NCI-H2196 (cell line): ENCODE results near the gene MAGEB3.
A peak's percentile ranks its signal among the peaks of the same experiment; 100 is the strongest.

ENCODE experiments used
- DNase-seq: peaks from one replicate; lab custom pipeline; 2025; ENCODE audit not compliant: unreplicated experiment; lab: John Stamatoyannopoulos, UW

Gene MAGEB3

GRCh38 chrX:30278365-30278764 lies 47.9 kb downstream of the MAGEB3 start:
- DNase-seq: no peak

DNA sequence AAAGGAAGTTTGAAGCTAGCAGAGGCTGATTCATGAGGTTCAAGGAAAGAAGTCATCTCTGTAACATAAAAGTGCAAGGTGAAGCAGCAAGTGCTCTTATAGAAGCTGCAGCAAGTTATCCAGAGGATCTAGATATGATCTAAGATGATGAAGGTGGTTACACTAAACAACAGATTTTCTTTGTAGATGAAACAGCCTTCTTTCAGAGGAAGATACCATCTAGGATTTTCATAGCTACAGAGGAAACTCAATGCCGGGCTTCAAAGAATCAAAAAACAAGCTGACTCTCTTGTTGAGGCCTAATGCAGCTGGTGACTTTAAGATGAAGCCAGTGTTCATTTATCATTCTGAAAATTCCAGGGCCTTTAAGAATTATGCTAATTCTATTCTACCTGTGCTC lies 50.0 kb downstream of the MAGEB3 start:
- no peak for DNase-seq

DNA sequence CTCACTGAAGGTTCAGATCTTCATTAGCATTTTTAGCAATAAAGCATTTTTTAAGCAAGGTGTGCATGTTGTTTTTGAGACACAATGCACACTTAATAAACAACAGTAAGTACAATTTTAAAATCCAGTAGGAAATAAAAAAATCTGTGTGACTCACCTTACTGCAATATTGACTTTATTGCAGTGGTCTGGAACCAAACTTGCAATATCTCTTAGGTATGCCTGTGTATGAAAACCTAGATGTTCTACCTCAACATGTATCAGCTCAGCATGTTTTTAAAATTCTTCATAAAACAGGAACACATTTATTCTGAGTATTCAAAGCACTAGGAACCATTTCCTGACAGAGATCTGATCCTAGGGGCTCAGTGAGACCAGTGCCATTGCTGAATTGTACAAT lies 52.1 kb downstream of the MAGEB3 start:
- DNase-seq: no peak

- peak; percentile 3 for DNase-seq
Observed at GRCh38 chrX:30283456-30284200, 53.2 kb downstream of the MAGEB3 start.
